PC-3 (cell line): ENCODE results near the gene ADD1. TPM values are rescaled to one million over a fixed set of nuclear protein-coding genes. Genes with fewer than 3 reads are reported as not detected.
A peak's percentile ranks its signal among the peaks of the same experiment; 100 is the strongest.

Experiments used
- ATAC-seq: fragments of 200-7000 bp; cut with Tn5 transposase; 2 replicates; pipeline ENCODE4 v1.9.1; 2020; ENCODE audit warnings: mild to moderate bottlenecking, moderate library complexity
- BruUV-seq: library from RNA; stranded (reverse); fragments of 400-500 nt; replicated peaks from 2 replicates; lab custom pipeline; 2021; lab: Mats Ljungman, UMichigan
- CTCF ChIA-PET: fragments of 300-600 bp; sonication (Branson Sonifier 250); formaldehyde crosslinking; loops from one replicate; lab custom pipeline; 2022; ENCODE audit warnings: antibody characterized with exemption; lab: Charles Lee
- POLR2A ChIA-PET: fragments of 300-600 bp; sonication (Branson Sonifier 250); formaldehyde crosslinking; loops from one replicate; lab custom pipeline; 2022; ENCODE audit warnings: antibody characterized with exemption; ENCODE audit not compliant: unreplicated experiment; lab: Charles Lee
- DNase-seq: peaks from one replicate; pipeline ENCODE4 v3.0.0-alpha.2; 2015
- H2AFZ ChIP-seq: fragments of 300-600 bp; sonication (generic); 2 replicates; pipeline ENCODE4 v1.6.0; 2016; ENCODE audit warnings: antibody characterized with exemption, low read length
- H3F3A ChIP-seq: fragments of 300-600 bp; sonication (generic); one replicate; pipeline ENCODE4 v1.6.0; 2017; ENCODE audit warnings: antibody characterized with exemption, low read length, control low read depth, mild to moderate bottlenecking; ENCODE audit not compliant: unreplicated experiment
- H3K27ac ChIP-seq: fragments of 300-600 bp; sonication (generic); 2 replicates; pipeline ENCODE4 v1.5.1; 2016; ENCODE audit warnings: mild to moderate bottlenecking, low read length
- H3K27me3 ChIP-seq: fragments of 300-600 bp; sonication (generic); 2 replicates; pipeline ENCODE4 v1.6.1; 2016; ENCODE audit warnings: low read length, mixed read lengths
- H3K36me3 ChIP-seq: fragments of 300-600 bp; sonication (generic); 2 replicates; pipeline ENCODE4 v1.6.1; 2016; ENCODE audit warnings: low read depth, mixed run types, low read length, mixed read lengths
- H3K4me1 ChIP-seq: fragments of 300-600 bp; sonication (generic); 2 replicates; pipeline ENCODE4 v1.5.1; 2016; ENCODE audit warnings: low read length; ENCODE audit not compliant: insufficient read depth
- H3K4me2 ChIP-seq: fragments of 300-600 bp; sonication (generic); 2 replicates; pipeline ENCODE4 v1.6.0; 2016; ENCODE audit warnings: low read length
- H3K4me3 ChIP-seq: fragments of 300-600 bp; sonication (generic); 2 replicates; pipeline ENCODE4 v1.5.1; 2016; ENCODE audit warnings: mild to moderate bottlenecking, low read length, mixed read lengths
- H3K79me2 ChIP-seq: fragments of 300-600 bp; sonication (generic); 2 replicates; pipeline ENCODE4 v1.6.1; 2017; ENCODE audit warnings: low read length, mixed read lengths
- H3K9ac ChIP-seq: fragments of 300-600 bp; sonication (generic); 2 replicates; pipeline ENCODE4 v1.6.0; 2016; ENCODE audit warnings: mild to moderate bottlenecking, low read length
- H3K9me2 ChIP-seq: fragments of 300-600 bp; sonication (generic); replicated peaks from 2 replicates; pipeline ENCODE4 v1.6.1; 2016; ENCODE audit warnings: mixed run types, low read length, mixed read lengths
- H3K9me3 ChIP-seq: fragments of 300-600 bp; sonication (generic); 2 replicates; pipeline ENCODE4 v1.6.1; 2016; ENCODE audit warnings: low read length, mixed read lengths
- H4K20me1 ChIP-seq: fragments of 300-600 bp; sonication (generic); 2 replicates; pipeline ENCODE4 v1.6.1; 2016; ENCODE audit warnings: low read length, mixed read lengths
- CTCF ChIP-seq: fragments of 300-600 bp; sonication (generic); conservative IDR thresholded peaks from 2 replicates; pipeline ENCODE4 v1.5.1; 2017; ENCODE audit warnings: antibody characterized with exemption, low read depth, mild to moderate bottlenecking, low read length
- EZH2 ChIP-seq: fragments of 300-600 bp; sonication (generic); IDR thresholded peaks from one replicate; pipeline ENCODE4 v1.6.1; 2017; ENCODE audit warnings: antibody characterized with exemption, mild to moderate bottlenecking, low read length; ENCODE audit not compliant: unreplicated experiment
- EZH2phosphoT487 ChIP-seq: fragments of 300-600 bp; sonication (generic); IDR thresholded peaks from 2 replicates; pipeline ENCODE4 v1.6.1; 2018; ENCODE audit warnings: mild to moderate bottlenecking, antibody characterized with exemption, low read length, borderline replicate concordance
- intact Hi-C: fragments of 100-400 bp; cut with micrococcal nuclease; formaldehyde crosslinking; loops from 2 replicates; pipeline ENCODE4 v1.9.0; 2023
- total RNA-seq: library from RNA; depleted of rRNA; stranded (reverse); fragments of >200 nt; gene quantifications from 2 replicates; pipeline ENCODE4 v1.2.3, GENCODE V29; 2014

The ADD1 gene
- total RNA-seq, 1 experiment from 2014 or later = 118 TPM

DNA sequence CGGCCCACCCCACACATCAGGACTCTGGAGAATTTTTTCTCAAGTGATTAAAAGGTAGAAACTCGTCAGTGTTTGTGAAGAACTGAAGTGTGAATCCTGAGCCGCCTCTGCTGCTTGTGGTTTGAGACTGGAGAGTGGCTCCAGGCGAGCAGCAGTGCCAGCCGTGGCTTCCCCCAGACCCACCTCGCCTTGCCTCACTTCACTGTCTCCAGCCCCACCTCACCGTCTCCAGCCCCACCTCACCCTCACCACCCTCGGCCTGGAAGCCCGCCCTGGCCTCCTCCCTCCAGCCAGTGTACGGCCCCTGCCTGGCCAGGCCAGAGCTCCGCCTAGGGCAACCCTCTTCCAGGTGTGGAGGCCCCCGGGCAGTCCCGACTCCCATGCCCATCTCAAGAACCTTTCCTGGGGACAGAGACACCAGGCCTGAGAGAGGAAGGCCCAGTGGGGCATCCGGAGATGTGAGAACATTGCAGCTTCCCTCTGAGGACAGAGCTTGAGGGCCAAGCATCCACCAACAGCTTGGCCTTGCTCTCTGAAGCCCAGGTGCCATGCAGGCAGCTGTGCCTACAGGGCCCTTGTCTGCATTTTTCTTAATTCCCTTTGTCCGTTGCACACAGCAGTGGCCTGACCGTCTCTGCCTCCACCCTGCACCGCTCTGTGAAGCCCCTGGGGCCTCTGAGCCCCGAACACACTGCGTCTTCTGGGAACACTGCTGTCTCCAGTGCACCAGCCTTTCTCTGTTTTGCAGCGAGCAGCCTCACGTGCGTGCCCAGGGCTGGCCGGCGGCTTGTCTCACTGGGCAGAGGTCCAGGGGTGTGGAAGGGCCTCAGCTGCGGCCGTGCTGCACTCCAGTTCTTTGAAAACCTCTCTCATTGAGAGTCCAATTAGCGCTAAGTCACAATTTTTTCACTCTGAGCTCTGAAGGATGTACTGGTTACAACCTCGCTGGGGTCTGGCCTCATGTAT lies 37.0 kb upstream of the ADD1 start:
- TF ChIP-seq EZH2phosphoT487 (no peak), CTCF (no peak), EZH2 (no peak)
- intact Hi-C loops = no loop called here
- H3F3A ChIP-seq = no peaks in the 10 kb centered on the region
- CTCF ChIA-PET = no interaction called here
- no peaks in the 10 kb centered on the region for H3K36me3 ChIP-seq
- peak overlapping the region; percentile 30; the same call in 1 of the 2 replicates for H3K27ac ChIP-seq
- H2AFZ ChIP-seq = no peak overlapping the region
- H3K9ac ChIP-seq = no peak overlapping the region
- no peaks in the 10 kb centered on the region for H3K79me2 ChIP-seq
- no peaks in the 10 kb centered on the region for H3K9me2 ChIP-seq
- H3K4me2 ChIP-seq = no peak overlapping the region
- H3K4me1 ChIP-seq = peaks cover 18% of the 10 kb centered on the region
- no peak for DNase-seq
- ATAC-seq = no peak
- BruUV-seq = no TSS peak
- H3K9me3 ChIP-seq = no peaks in the 10 kb centered on the region
- H4K20me1 ChIP-seq = no peaks in the 10 kb centered on the region
- no peaks in the 10 kb centered on the region for H3K27me3 ChIP-seq
- POLR2A ChIA-PET = interaction anchor here (0.6 kb wide), 1 partner anchor 111 kb away, joined by 4 read pairs; no protein-coding TSS in a partner anchor
- no peak overlapping the region for H3K4me3 ChIP-seq

- TF ChIP-seq EZH2phosphoT487 = no peak
- TF ChIP-seq EZH2 = no peak
- no peak for TF ChIP-seq CTCF
- no peak for DNase-seq
- no peak overlapping the region for H2AFZ ChIP-seq
- no peaks in the 10 kb centered on the region for H3K9me3 ChIP-seq
- no peaks in the 10 kb centered on the region for H4K20me1 ChIP-seq
- intact Hi-C loops = no loop called here
- no peak overlapping the region for H3K27ac ChIP-seq
- no peaks in the 10 kb centered on the region for H3K79me2 ChIP-seq
- ChIA-PET CTCF (no interaction called here), POLR2A (no interaction called here)
- peaks cover 18% of the 10 kb centered on the region for H3K4me1 ChIP-seq
- H3K36me3 ChIP-seq = no peaks in the 10 kb centered on the region
- BruUV-seq = no TSS peak
- H3K9me2 ChIP-seq = no peaks in the 10 kb centered on the region
- no peak for ATAC-seq
- no peak overlapping the region for H3K4me3 ChIP-seq
- H3K27me3 ChIP-seq = no peaks in the 10 kb centered on the region
- H3K4me2 ChIP-seq = no peak overlapping the region
- no peaks in the 10 kb centered on the region for H3F3A ChIP-seq
- no peak overlapping the region for H3K9ac ChIP-seq
These were observed 36.1 kb upstream of the ADD1 start for GRCh38 chr4:2807571-2807970.

GRCh38 chr4:2808001-2808400 lies 35.6 kb upstream of the ADD1 start:
- no peaks in the 10 kb centered on the region for H3K27me3 ChIP-seq
- BruUV-seq = no TSS peak
- no peaks in the 10 kb centered on the region for H4K20me1 ChIP-seq
- POLR2A ChIA-PET = no interaction called here
- H3K9me3 ChIP-seq = no peaks in the 10 kb centered on the region
- H3K9ac ChIP-seq = no peak overlapping the region
- peaks cover 18% of the 10 kb centered on the region for H3K4me1 ChIP-seq
- H3F3A ChIP-seq = no peaks in the 10 kb centered on the region
- no peak for DNase-seq
- H3K79me2 ChIP-seq = no peaks in the 10 kb centered on the region
- H3K36me3 ChIP-seq = no peaks in the 10 kb centered on the region
- CTCF ChIA-PET = no interaction called here
- TF ChIP-seq EZH2 = no peak
- TF ChIP-seq CTCF = no peak
- no peak for TF ChIP-seq EZH2phosphoT487
- no peak overlapping the region for H3K4me2 ChIP-seq
- no peak for ATAC-seq
- intact Hi-C loops = no loop called here
- H2AFZ ChIP-seq = no peak overlapping the region
- H3K4me3 ChIP-seq = no peak overlapping the region
- H3K9me2 ChIP-seq = no peaks in the 10 kb centered on the region
- no peak overlapping the region for H3K27ac ChIP-seq
